Measurements from ENCODE around the gene RFX4. TPM values are rescaled to one million over a fixed set of nuclear protein-coding genes. Genes with fewer than 3 reads are reported as not detected.

The RFX4 gene
- total RNA-seq, 2 donors from 2014 or later: not detected

GRCh38 chr12:106586278-106586802, 3.5 kb downstream of the RFX4 start:
- no peak overlapping the region for H3K27ac ChIP-seq
- H3K9me3 ChIP-seq: no peaks in the 10 kb centered on the region
- no peak for TF ChIP-seq CTCF (IDR thresholded peaks at IDR 0.05)
- H3K27me3 ChIP-seq: peaks cover 25 to 49% of the 10 kb centered on the region in 2 donors
- peaks cover 0 to 56% of the 10 kb centered on the region in 2 donors for H3K4me1 ChIP-seq
- no peak for DNase-seq (ENCODE audit: low spot score)
- H3K36me3 ChIP-seq: no peaks in the 10 kb centered on the region
- peak overlapping the region in 1 of 2 donors; percentile 27 for H3K4me3 ChIP-seq

- peaks cover 0 to 49% of the 10 kb centered on the region in 2 donors for H3K4me1 ChIP-seq
- H3K9me3 ChIP-seq: no peaks in the 10 kb centered on the region
- peak overlapping the region in 1 of 2 donors; percentile 27 for H3K4me3 ChIP-seq
- DNase-seq (ENCODE audit: low spot score): no peak
- no peak for TF ChIP-seq CTCF (IDR thresholded peaks at IDR 0.05)
- no peak overlapping the region for H3K27ac ChIP-seq
- no peaks in the 10 kb centered on the region for H3K36me3 ChIP-seq
- peaks cover 23 to 44% of the 10 kb centered on the region in 2 donors for H3K27me3 ChIP-seq
These were observed 4.2 kb downstream of the RFX4 start for GRCh38 chr12:106586803-106587684.

DNA sequence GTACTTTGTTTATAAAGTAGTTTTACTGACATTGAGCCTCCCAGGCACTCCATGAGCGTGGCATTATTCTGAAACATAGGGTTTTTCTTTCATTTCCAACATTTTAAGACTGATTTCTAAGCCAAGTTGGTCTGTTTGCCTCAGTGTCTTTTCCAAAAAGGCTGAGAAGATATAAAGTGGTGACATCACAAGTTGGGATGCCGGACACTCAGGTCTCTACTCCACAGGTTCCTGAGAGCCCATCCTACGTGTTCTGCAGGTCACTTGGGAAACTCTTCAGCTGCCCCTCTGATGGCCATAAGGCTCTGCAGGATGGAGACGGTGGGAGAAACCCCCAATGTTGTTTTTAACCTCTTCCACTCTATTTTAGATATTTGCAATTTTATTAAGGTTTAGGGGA, 6.0 kb downstream of the RFX4 start:
- peaks cover 15 to 29% of the 10 kb centered on the region in 2 donors for H3K27me3 ChIP-seq
- H3K36me3 ChIP-seq: no peaks in the 10 kb centered on the region
- no peak for DNase-seq (ENCODE audit: low spot score)

DNA sequence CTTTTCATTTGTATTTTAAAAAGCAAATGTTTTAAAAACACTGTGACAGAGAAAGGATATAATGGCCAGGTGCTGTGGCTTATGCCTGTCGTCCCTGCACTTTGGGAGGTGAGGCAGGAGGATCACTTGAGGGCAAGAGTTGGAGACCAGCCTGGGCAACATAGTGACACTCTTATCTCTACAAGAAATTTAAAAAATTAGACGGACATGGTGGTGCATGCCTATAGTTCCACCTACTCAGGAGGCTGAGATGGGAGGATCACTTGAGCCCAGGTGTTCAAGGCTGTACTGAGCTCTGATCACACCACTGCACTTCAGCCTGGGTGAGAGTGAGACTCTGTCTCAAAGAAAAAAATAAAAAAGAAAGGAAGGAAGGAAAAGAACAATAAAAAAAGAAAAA, 7.8 kb downstream of the RFX4 start:
- Histone ChIP-seq H3K4me1 (peaks cover 0 to 20% of the 10 kb centered on the region in 2 donors), H3K4me3 (no peak overlapping the region), H3K36me3 (no peaks in the 10 kb centered on the region), H3K9me3 (no peaks in the 10 kb centered on the region), H3K27me3 (peaks cover 7 to 21% of the 10 kb centered on the region in 2 donors), H3K27ac (no peak overlapping the region)
- no peak for TF ChIP-seq CTCF (IDR thresholded peaks at IDR 0.05)
- DNase-seq (ENCODE audit: low spot score): no peak

More for the DNA sequence above, 6.0 kb downstream of the RFX4 start:
- H3K9me3 ChIP-seq: no peaks in the 10 kb centered on the region
- no peak for TF ChIP-seq CTCF (IDR thresholded peaks at IDR 0.05)
- peaks cover 0 to 31% of the 10 kb centered on the region in 2 donors for H3K4me1 ChIP-seq
- H3K27ac ChIP-seq: no peak overlapping the region
- H3K4me3 ChIP-seq: no peak overlapping the region

DNA sequence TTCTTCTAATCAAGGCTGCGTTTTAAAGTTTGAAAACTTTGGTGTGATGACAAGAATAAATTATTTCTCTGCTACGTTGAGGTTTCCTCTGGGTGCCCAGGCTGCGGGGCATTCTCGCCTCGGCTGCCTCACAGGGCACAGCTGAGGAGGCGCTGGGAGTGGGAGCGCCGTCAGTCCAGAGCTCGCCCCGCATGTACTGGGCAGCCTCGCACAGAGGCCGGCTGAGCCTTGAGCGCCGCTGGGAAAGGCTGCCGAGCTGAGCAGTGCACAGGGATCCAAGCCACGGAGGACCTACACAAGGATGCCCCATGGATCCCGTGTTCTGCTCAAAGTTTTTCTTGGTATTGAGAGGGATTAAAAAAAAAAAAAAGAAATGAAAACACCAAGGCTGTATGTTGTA, 11.6 kb downstream of the RFX4 start:
- Histone ChIP-seq H3K9me3 (no peaks in the 10 kb centered on the region), H3K27ac (no peak overlapping the region), H3K36me3 (no peaks in the 10 kb centered on the region), H3K27me3 (no peaks in the 10 kb centered on the region), H3K4me3 (no peak overlapping the region), H3K4me1 (no peaks in the 10 kb centered on the region)
- no peak for TF ChIP-seq CTCF (IDR thresholded peaks at IDR 0.05)
- DNase-seq (ENCODE audit: low spot score): no peak

Measured in right atrium auricular region (tissue), 2 donors.